Uterus (tissue), 2 donors: Measurements from ENCODE around the gene RIPK4.

Source experiments
- POLR2A ChIP-seq, 2 donors: fragments of 450-650 bp; IDR thresholded peaks; one replicate each; pipeline ENCODE4 v1.6.1; 2016; ENCODE audit warnings: antibody characterized with exemption in 2 of 2, mild to moderate bottlenecking in 1 of 2, moderate library complexity in 1 of 2
- TF ChIP-seq, protein P1 (sequence below), 4 experiments: fragments of 200-600 bp in 2 of 4; fragments of 450-650 bp in 2 of 4; sonication (generic) in 2 of 4; IDR thresholded peaks; one replicate each; pipeline ENCODE4 v1.5.1; 2016 to 2019; ENCODE audit warnings: antibody characterized with exemption in 4 of 4, mild to moderate bottlenecking in 2 of 4, moderate library complexity in 1 of 4

DNA sequence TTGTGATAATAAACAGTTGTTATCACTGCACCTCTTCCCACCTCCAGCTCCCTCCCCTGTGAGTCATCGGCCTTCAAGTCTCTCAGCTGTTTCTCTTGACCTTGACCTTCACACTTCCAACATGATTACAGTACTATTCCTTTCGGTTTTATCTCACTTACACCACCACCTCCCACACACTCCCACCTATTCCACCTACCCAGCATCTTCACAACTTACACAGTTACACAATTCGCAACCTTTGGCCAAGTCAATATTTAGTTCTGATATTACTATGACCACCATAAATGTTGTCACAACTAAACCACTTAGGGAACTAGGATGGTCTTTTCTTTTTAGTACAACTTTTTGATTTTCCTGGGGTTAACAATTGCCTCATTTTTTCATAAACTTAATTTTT lies 60.2 kb downstream of the RIPK4 start:
- TF ChIP-seq, protein P1, sequence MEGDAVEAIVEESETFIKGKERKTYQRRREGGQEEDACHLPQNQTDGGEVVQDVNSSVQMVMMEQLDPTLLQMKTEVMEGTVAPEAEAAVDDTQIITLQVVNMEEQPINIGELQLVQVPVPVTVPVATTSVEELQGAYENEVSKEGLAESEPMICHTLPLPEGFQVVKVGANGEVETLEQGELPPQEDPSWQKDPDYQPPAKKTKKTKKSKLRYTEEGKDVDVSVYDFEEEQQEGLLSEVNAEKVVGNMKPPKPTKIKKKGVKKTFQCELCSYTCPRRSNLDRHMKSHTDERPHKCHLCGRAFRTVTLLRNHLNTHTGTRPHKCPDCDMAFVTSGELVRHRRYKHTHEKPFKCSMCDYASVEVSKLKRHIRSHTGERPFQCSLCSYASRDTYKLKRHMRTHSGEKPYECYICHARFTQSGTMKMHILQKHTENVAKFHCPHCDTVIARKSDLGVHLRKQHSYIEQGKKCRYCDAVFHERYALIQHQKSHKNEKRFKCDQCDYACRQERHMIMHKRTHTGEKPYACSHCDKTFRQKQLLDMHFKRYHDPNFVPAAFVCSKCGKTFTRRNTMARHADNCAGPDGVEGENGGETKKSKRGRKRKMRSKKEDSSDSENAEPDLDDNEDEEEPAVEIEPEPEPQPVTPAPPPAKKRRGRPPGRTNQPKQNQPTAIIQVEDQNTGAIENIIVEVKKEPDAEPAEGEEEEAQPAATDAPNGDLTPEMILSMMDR (IDR thresholded peaks at IDR 0.05): no peak
- TF ChIP-seq POLR2A (IDR thresholded peaks at IDR 0.05): no peak
